Breast epithelium (tissue), 4 donors: Measurements from ENCODE around the gene BRINP3. TPM values are rescaled to one million over a fixed set of nuclear protein-coding genes. Genes with fewer than 3 reads are reported as not detected.

Source experiments
- DNase-seq, 2 donors: peaks; one replicate each; pipeline ENCODE4 v3.0.0-alpha.2; 2019; ENCODE audit warnings: low spot score in 2 of 2
- H3K27ac ChIP-seq, 2 donors: fragments of 200-600 bp; sonication (generic) in 1 of 2; one replicate each; pipeline ENCODE4 v1.5.1; 2016 to 2019; ENCODE audit warnings: mild to moderate bottlenecking in 1 of 2
- H3K27me3 ChIP-seq, 2 donors: fragments of 200-600 bp; sonication (generic) in 1 of 2; one replicate each; pipeline versions ENCODE4 v1.5.1 to v1.6.0; 2017 to 2019; ENCODE audit warnings: control low read depth in 1 of 2, mild to moderate bottlenecking in 1 of 2
- H3K36me3 ChIP-seq: fragments of 200-600 bp; one replicate; pipeline ENCODE4 v1.5.1; 2019
- H3K4me1 ChIP-seq, 2 donors: fragments of 200-600 bp; sonication (generic); one replicate each; pipeline ENCODE4 v1.5.1; 2016 to 2019; ENCODE audit warnings: control low read depth in 1 of 2
- H3K4me3 ChIP-seq, 3 donors: fragments of 200-600 bp; sonication (generic); 1 replicate in 2 of 3; 2 replicates in 1 of 3; pipeline ENCODE4 v1.5.1; 2016 to 2019; ENCODE audit warnings: mild to moderate bottlenecking in 3 of 3, moderate library complexity in 2 of 3
- H3K9me3 ChIP-seq, 2 donors: fragments of 200-600 bp; sonication (generic) in 1 of 2; one replicate each; pipeline ENCODE4 v1.5.1; 2016 to 2019; ENCODE audit warnings: control low read depth in 1 of 2
- CTCF ChIP-seq, 3 donors: fragments of 450-650 bp; IDR thresholded peaks; one replicate each; pipeline ENCODE4 v1.5.1; 2016 to 2017; ENCODE audit warnings: antibody characterized with exemption in 3 of 3, mild to moderate bottlenecking in 3 of 3, moderate library complexity in 3 of 3
- POLR2A ChIP-seq: fragments of 450-650 bp; IDR thresholded peaks from one replicate; pipeline ENCODE4 v1.6.1; 2016; ENCODE audit warnings: antibody characterized with exemption, mild to moderate bottlenecking, moderate library complexity
- POLR2AphosphoS5 ChIP-seq, 3 donors: sonication (generic); formaldehyde crosslinking; IDR thresholded peaks; one replicate each; pipeline ENCODE4 v1.6.1; 2017; ENCODE audit warnings: antibody characterized with exemption in 3 of 3
- intact Hi-C: fragments of 100-400 bp; cut with DNase I; formaldehyde crosslinking; loops from one replicate; pipeline ENCODE4 v1.15.1; 2023; ENCODE audit warnings: low total_unique reads
- total RNA-seq, 3 donors: library from RNA; depleted of rRNA; stranded (reverse); fragments of >200 nt; gene quantifications; one replicate each; pipeline ENCODE4 v1.1.0, GENCODE V29; 2016

The BRINP3 gene
- total RNA-seq, 3 donors from 2014 or later: 0.29 to 3.6 TPM; not detected in 1

DNA sequence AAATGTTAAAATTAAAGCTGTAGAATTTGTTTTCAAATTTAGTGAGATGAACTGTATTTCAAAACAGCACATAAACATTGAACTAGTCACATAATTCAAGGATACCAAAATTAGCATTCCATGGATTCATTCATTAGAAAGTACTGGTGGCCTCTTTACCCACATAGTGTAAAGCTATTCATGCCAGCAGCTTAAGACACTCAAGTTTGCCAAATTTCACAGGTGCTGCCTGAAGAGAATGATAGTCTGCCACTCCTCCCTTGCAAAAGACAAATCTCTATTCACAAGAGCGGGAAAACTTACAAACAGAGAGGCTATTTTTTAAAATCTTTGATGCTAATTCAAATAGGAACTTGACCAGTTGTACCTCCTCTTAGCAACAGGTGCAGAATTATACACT lies 337.0 kb downstream of the BRINP3 start:
- intact Hi-C loops: no loop called here
- no peaks in the 10 kb centered on the region for H3K36me3 ChIP-seq

DNA sequence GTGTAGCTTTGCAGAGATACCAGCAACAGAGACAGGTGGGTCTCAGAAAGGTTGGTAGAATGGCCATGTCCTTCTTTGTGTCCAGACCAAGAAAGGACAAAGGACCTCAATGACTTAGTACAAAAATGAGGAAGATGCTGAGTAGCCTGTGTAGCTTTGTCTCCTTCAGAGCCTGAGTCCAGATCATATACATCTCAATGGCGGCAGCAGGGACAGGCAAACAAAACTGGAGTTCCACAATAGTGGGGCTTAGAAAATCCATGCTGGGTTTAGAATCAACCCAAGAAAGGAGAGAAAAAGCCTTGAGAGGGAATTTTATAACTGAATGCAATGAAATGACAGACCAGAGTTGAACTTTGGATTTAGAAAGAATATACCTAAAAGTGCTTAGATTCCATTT lies 339.0 kb downstream of the BRINP3 start:
- H3K27ac ChIP-seq: no peak overlapping the region
- no peaks in the 10 kb centered on the region for H3K27me3 ChIP-seq
- intact Hi-C loops: no loop called here
- no peak for DNase-seq
- H3K4me1 ChIP-seq: no peaks in the 10 kb centered on the region
- TF ChIP-seq CTCF (IDR thresholded peaks at IDR 0.05): no peak
- TF ChIP-seq POLR2A: no peak
- H3K9me3 ChIP-seq: no peaks in the 10 kb centered on the region
- no peaks in the 10 kb centered on the region for H3K36me3 ChIP-seq
- no peak overlapping the region for H3K4me3 ChIP-seq

More for the DNA sequence above, 337.0 kb downstream of the BRINP3 start:
- Histone ChIP-seq H3K4me3 (no peak overlapping the region), H3K27me3 (no peaks in the 10 kb centered on the region), H3K9me3 (no peaks in the 10 kb centered on the region), H3K4me1 (no peaks in the 10 kb centered on the region), H3K27ac (no peak overlapping the region)
- DNase-seq: no peak
- TF ChIP-seq POLR2A (no peak), CTCF (IDR thresholded peaks at IDR 0.05) (no peak), POLR2AphosphoS5 (IDR thresholded peaks at IDR 0.05) (no peak)

DNA sequence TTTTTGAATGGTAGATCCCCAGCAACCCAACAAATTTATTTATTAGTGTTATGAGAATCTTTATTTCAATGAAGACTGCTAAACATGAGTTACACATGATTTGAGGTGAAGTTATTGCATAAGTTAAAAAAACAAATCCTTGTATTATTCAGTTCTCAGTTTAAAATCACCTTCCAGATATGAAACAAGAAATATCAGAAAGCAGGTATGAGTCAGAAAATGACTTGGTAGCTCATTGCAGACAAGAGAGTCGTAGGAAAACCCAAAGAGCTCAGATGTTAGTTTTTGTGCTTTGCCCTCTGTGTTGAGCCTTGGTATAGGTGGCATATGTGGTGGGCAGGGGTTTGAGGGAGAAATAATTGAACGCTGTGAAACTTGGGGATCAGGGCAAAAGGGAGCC lies 339.4 kb downstream of the BRINP3 start:
- Histone ChIP-seq H3K4me1 (no peaks in the 10 kb centered on the region), H3K27ac (no peak overlapping the region), H3K36me3 (no peaks in the 10 kb centered on the region), H3K4me3 (no peak overlapping the region), H3K9me3 (no peaks in the 10 kb centered on the region), H3K27me3 (no peaks in the 10 kb centered on the region)
- no peak for TF ChIP-seq POLR2AphosphoS5 (IDR thresholded peaks at IDR 0.05)
- TF ChIP-seq CTCF (IDR thresholded peaks at IDR 0.05): no peak
- no peak for TF ChIP-seq POLR2A
- DNase-seq: no peak
- intact Hi-C loops: no loop called here

DNA sequence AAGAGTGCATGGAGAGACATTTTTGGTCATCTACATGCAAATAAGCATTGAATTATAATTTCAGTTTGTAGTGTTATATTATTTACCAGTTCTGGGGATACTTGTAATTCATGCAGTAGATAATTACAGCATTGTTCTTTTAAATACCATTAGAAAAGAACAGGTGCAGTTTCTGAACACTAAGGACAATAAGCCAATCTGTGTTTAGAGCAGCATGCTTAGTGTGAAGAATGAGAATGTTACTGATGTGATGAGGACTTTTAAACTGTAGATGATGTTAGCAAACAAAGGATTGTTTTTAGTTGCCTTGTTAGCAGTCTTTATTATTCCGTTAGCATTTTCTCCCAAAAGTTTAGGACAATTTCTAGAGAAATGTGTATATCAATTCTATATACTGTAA lies 348.3 kb downstream of the BRINP3 start:
- intact Hi-C loops: no loop called here
- no peak for TF ChIP-seq CTCF (IDR thresholded peaks at IDR 0.05)
- no peak for TF ChIP-seq POLR2A
- no peak for TF ChIP-seq POLR2AphosphoS5 (IDR thresholded peaks at IDR 0.05)
- peaks cover 3% of the 10 kb centered on the region for H3K36me3 ChIP-seq
- H3K4me1 ChIP-seq: no peaks in the 10 kb centered on the region
- no peak overlapping the region for H3K4me3 ChIP-seq
- no peak overlapping the region for H3K27ac ChIP-seq
- no peaks in the 10 kb centered on the region for H3K9me3 ChIP-seq
- H3K27me3 ChIP-seq: no peaks in the 10 kb centered on the region
- no peak for DNase-seq

DNA sequence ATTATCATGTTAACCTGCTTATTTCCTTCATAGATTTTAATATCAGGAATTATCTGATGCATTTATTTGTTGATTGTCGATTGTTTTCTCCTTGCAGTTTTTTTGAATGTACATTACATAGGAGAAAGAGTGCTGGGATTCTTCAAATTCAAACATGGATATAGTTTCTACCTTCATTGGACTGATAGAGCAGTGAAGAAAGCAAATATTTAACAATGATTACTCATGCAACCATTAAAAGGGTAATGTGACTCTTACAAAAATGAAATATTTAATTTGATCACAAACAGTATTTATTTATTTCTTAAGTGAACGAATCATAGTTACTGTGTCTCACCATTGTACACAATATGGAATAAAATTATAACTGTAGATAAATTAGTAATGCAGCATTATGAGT lies 350.9 kb downstream of the BRINP3 start:
- H3K9me3 ChIP-seq: no peaks in the 10 kb centered on the region
- no peaks in the 10 kb centered on the region for H3K27me3 ChIP-seq
- no peak overlapping the region for H3K4me3 ChIP-seq
- no peak overlapping the region for H3K27ac ChIP-seq
- intact Hi-C loops: no loop called here
- DNase-seq: no peak
- H3K36me3 ChIP-seq: peaks cover 3% of the 10 kb centered on the region
- TF ChIP-seq CTCF (IDR thresholded peaks at IDR 0.05) (no peak), POLR2AphosphoS5 (IDR thresholded peaks at IDR 0.05) (no peak), POLR2A (no peak)
- no peaks in the 10 kb centered on the region for H3K4me1 ChIP-seq
